ENCODE measurements around the gene RASA1.

The RASA1 gene

GRCh38 chr5:87361031-87361445 lies 93.4 kb downstream of the RASA1 start:
- no peak for DNase-seq (ENCODE audit: low read depth)

GRCh38 chr5:87361536-87362213 lies 94.0 kb downstream of the RASA1 start:
- no peak for DNase-seq (ENCODE audit: low read depth)

GRCh38 chr5:87367243-87367642 lies 99.6 kb downstream of the RASA1 start:
- DNase-seq (ENCODE audit: low read depth) = no peak

- DNase-seq (ENCODE audit: low read depth) = no peak
Measured at GRCh38 chr5:87368601-87369000, 100.9 kb downstream of the RASA1 start.

GRCh38 chr5:87369431-87369830 lies 101.7 kb downstream of the RASA1 start:
- DNase-seq (ENCODE audit: low read depth) = no peak

GRCh38 chr5:87372705-87373104 lies 105.0 kb downstream of the RASA1 start:
- no peak for DNase-seq (ENCODE audit: low read depth)

GRCh38 chr5:87382224-87382623 lies 114.5 kb downstream of the RASA1 start:
- no peak for DNase-seq (ENCODE audit: low read depth)

GRCh38 chr5:87383216-87383615 lies 115.5 kb downstream of the RASA1 start:
- no peak for DNase-seq (ENCODE audit: low read depth)

GRCh38 chr5:87385802-87386201 lies 118.1 kb downstream of the RASA1 start:
- no peak for DNase-seq (ENCODE audit: low read depth)

GRCh38 chr5:87388129-87388528 lies 120.4 kb downstream of the RASA1 start:
- no peak for DNase-seq (ENCODE audit: low read depth)

GRCh38 chr5:87389296-87390034 lies 121.8 kb downstream of the RASA1 start:
- no peak for DNase-seq (ENCODE audit: low read depth)

- no peak for DNase-seq (ENCODE audit: low read depth)
Measured at GRCh38 chr5:87390075-87390474, 122.4 kb downstream of the RASA1 start.

- no peak for DNase-seq (ENCODE audit: low read depth)
Measured at GRCh38 chr5:87390576-87391199, 123.0 kb downstream of the RASA1 start.

- no peak for DNase-seq (ENCODE audit: low read depth)
Measured at GRCh38 chr5:87392170-87392569, 124.5 kb downstream of the RASA1 start.

- DNase-seq (ENCODE audit: low read depth) = no peak
Measured at GRCh38 chr5:87392801-87393200, 125.1 kb downstream of the RASA1 start.

- DNase-seq (ENCODE audit: low read depth) = no peak
Measured at GRCh38 chr5:87393331-87393730, 125.6 kb downstream of the RASA1 start.

- DNase-seq (ENCODE audit: low read depth) = no peak
Measured at GRCh38 chr5:87394411-87395165, 126.9 kb downstream of the RASA1 start.

GRCh38 chr5:87398981-87399614 lies 131.4 kb downstream of the RASA1 start:
- no peak for DNase-seq (ENCODE audit: low read depth)

- DNase-seq (ENCODE audit: low read depth) = no peak
Measured at GRCh38 chr5:87399720-87400119, 132.0 kb downstream of the RASA1 start.

GRCh38 chr5:87400305-87400899 lies 132.7 kb downstream of the RASA1 start:
- DNase-seq (ENCODE audit: low read depth) = no peak

GRCh38 chr5:87401626-87402025 lies 133.9 kb downstream of the RASA1 start:
- no peak for DNase-seq (ENCODE audit: low read depth)

GRCh38 chr5:87403409-87403808 lies 135.7 kb downstream of the RASA1 start:
- DNase-seq (ENCODE audit: low read depth) = no peak

All from stimulated activated CD8-positive, alpha-beta memory T cell treated with anti-CD3 and anti-CD28 coated beads, Interleukin-12 subunit alpha, Interleukin-12 subunit beta, amount 100 ng/mL, for 1 hour (primary cell).